Panc1 (cell line): ENCODE measurements around the gene MUC7.

ENCODE experiments used
- POLR2AphosphoS5 ChIP-seq: IDR thresholded peaks from 2 replicates; pipeline ENCODE4 v1.6.1; 2012; ENCODE audit warnings: mild to moderate bottlenecking, low read depth, low read length, moderate library complexity
- SIN3A ChIP-seq: IDR thresholded peaks from 2 replicates; pipeline ENCODE4 v1.6.1; 2012; ENCODE audit warnings: low read depth, mild to moderate bottlenecking, low read length, moderate library complexity, borderline replicate concordance; ENCODE audit not compliant: insufficient read depth
- TCF7L2 ChIP-seq: IDR thresholded peaks from 2 replicates; pipeline ENCODE4 v1.6.1; 2011; ENCODE audit warnings: mild to moderate bottlenecking, low read depth, low read length, inconsistent platforms
- TF ChIP-seq, protein P1 (sequence below): fragments of 450-650 bp; IDR thresholded peaks from 2 replicates; pipeline ENCODE4 v1.5.1; 2017; ENCODE audit warnings: mild to moderate bottlenecking

GRCh38 chr4:70442474-70442873 lies 29.5 kb upstream of the MUC7 start:
- TF ChIP-seq, protein P1, sequence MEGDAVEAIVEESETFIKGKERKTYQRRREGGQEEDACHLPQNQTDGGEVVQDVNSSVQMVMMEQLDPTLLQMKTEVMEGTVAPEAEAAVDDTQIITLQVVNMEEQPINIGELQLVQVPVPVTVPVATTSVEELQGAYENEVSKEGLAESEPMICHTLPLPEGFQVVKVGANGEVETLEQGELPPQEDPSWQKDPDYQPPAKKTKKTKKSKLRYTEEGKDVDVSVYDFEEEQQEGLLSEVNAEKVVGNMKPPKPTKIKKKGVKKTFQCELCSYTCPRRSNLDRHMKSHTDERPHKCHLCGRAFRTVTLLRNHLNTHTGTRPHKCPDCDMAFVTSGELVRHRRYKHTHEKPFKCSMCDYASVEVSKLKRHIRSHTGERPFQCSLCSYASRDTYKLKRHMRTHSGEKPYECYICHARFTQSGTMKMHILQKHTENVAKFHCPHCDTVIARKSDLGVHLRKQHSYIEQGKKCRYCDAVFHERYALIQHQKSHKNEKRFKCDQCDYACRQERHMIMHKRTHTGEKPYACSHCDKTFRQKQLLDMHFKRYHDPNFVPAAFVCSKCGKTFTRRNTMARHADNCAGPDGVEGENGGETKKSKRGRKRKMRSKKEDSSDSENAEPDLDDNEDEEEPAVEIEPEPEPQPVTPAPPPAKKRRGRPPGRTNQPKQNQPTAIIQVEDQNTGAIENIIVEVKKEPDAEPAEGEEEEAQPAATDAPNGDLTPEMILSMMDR: no peak
- TF ChIP-seq TCF7L2: no peak
- no peak for TF ChIP-seq POLR2AphosphoS5
- no peak for TF ChIP-seq SIN3A
